Activated naive CD4-positive, alpha-beta T cell treated with anti-CD3 and anti-CD28 coated beads, Interleukin-2, amount 50 U/mL, for 72 hours (primary cell): ENCODE measurements around the gene TRAF2. TPM values are rescaled to one million over a fixed set of nuclear protein-coding genes. Genes with fewer than 3 reads are reported as not detected.

Source experiments
- total RNA-seq, 2 donors: library from RNA; stranded (reverse); gene quantifications; one replicate each; pipeline ENCODE4 v1.2.3, GENCODE V29; 2022

TRAF2 gene
- total RNA-seq, 2 donors from 2014 or later, result 53.7 to 56.5 TPM

Other genes with a start within 250 kb of the TRAF2 start
- 1 to 10 TPM in 1 of 2 donors, under 1 TPM in 1; 0.61 to 1.6 TPM for gene EGFL7, start 223.6 kb upstream of the TRAF2 start, total RNA-seq
- gene AGPAT2, start 199.1 kb upstream of the TRAF2 start, total RNA-seq, result 10 to 100 TPM in 1 of 2 donors, 1 to 10 TPM in 1; 7.4 to 18.9 TPM
- under 1 TPM in 1 of 2 donors, not detected in 1; 0.37 TPM for gene DIPK1B, start 173.9 kb upstream of the TRAF2 start, total RNA-seq
- 1 to 10 TPM in 1 of 2 donors, under 1 TPM in 1; 0.89 to 1.6 TPM for gene LCN10, start 143.6 kb upstream of the TRAF2 start, total RNA-seq
- not detected for gene LCN6, start 138.0 kb upstream of the TRAF2 start, total RNA-seq
- gene LCN8, start 128.3 kb upstream of the TRAF2 start, total RNA-seq, result not detected
- gene LCN15, start 122.0 kb upstream of the TRAF2 start, total RNA-seq, result not detected
- gene TMEM141, start 95.2 kb upstream of the TRAF2 start, total RNA-seq, result 10 to 100 TPM; 31.1 to 46.8 TPM
- 1 to 10 TPM in 1 of 2 donors, under 1 TPM in 1; 0.18 to 1.3 TPM for gene CCDC183, start 90.2 kb upstream of the TRAF2 start, total RNA-seq
- gene RABL6, start 78.6 kb upstream of the TRAF2 start, total RNA-seq, result 100 to 1,000 TPM in 1 of 2 donors, 10 to 100 TPM in 1; 79.3 to 101 TPM
- gene AJM1, start 44.0 kb upstream of the TRAF2 start, total RNA-seq, result 1 to 10 TPM; 3.7 to 6.7 TPM
- gene PHPT1, start 37.1 kb upstream of the TRAF2 start, total RNA-seq, result 100 to 1,000 TPM; 129 to 167 TPM
- gene MAMDC4, start 34.2 kb upstream of the TRAF2 start, total RNA-seq, result 10 to 100 TPM; 17.7 to 21.5 TPM
- gene EDF1, start 20.2 kb upstream of the TRAF2 start, total RNA-seq, result 100 to 1,000 TPM; 272 to 274 TPM
- 100 to 1,000 TPM in 1 of 2 donors, 10 to 100 TPM in 1; 66.9 to 107 TPM for gene FBXW5, start 58.2 kb downstream of the TRAF2 start, total RNA-seq
- gene C8G, start 58.7 kb downstream of the TRAF2 start, total RNA-seq, result 1 to 10 TPM; 1.5 to 2.5 TPM
- gene LCN12, start 65.8 kb downstream of the TRAF2 start, total RNA-seq, result 1 to 10 TPM in 1 of 2 donors, under 1 TPM in 1; 0.64 to 2.0 TPM
- gene PTGDS, start 91.0 kb downstream of the TRAF2 start, total RNA-seq, result not detected
- gene LCNL1, start 96.5 kb downstream of the TRAF2 start, total RNA-seq, result not detected
- 10 to 100 TPM; 36.7 to 64.5 TPM for gene PAXX, start 105.9 kb downstream of the TRAF2 start, total RNA-seq
- gene CLIC3, start 110.1 kb downstream of the TRAF2 start, total RNA-seq, result not detected
- gene ABCA2, start 141.7 kb downstream of the TRAF2 start, total RNA-seq, result 10 to 100 TPM; 17.8 to 21.9 TPM
- gene FUT7, start 145.6 kb downstream of the TRAF2 start, total RNA-seq, result 1 to 10 TPM; 1.4 to 1.6 TPM
- gene NPDC1, start 159.7 kb downstream of the TRAF2 start, total RNA-seq, result 10 to 100 TPM; 29.4 to 34.2 TPM
- gene ENTPD2, start 167.5 kb downstream of the TRAF2 start, total RNA-seq, result under 1 TPM in 1 of 2 donors, not detected in 1; 0.27 TPM
- gene SAPCD2, start 184.0 kb downstream of the TRAF2 start, total RNA-seq, result 10 to 100 TPM in 1 of 2 donors, 1 to 10 TPM in 1; 3.5 to 13.3 TPM
- gene UAP1L1, start 191.0 kb downstream of the TRAF2 start, total RNA-seq, result 10 to 100 TPM in 1 of 2 donors, 1 to 10 TPM in 1; 7.5 to 28.2 TPM
- 10 to 100 TPM; 23.8 to 41.4 TPM for gene MAN1B1, start 200.5 kb downstream of the TRAF2 start, total RNA-seq
- gene DPP7, start 228.2 kb downstream of the TRAF2 start, total RNA-seq, result 100 to 1,000 TPM; 172 to 236 TPM